Measurements from ENCODE around the gene OTUD6A. TPM values are rescaled to one million over a fixed set of nuclear protein-coding genes. Genes with fewer than 3 reads are reported as not detected.
"Not testable (repeated sequence)": the region's sequence is repeated elsewhere in the genome, so short reads cannot be mapped to it uniquely, and the experiment has no call there.

OTUD6A gene
- total RNA-seq, 1 donor from 2014 or later, result not detected

DNA sequence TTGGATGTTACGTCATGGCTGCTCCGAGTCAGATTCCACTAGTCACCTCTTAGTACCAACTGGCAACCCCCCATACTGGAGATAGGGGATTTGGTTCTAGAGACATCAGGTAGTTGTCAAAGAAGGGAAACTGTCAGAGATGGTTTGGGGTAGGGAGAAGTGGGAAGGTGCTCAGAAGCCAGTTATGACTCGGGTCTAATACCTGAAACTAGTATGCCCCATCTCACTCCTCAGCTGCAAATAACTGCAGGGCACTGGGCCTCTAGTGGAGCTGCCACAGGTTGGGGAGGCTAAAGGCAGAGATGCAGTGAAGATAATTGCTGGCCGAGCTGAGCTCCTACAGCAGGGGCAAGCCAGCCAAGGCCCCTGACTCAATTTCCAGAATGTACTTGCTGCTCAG, 30.0 kb downstream of the OTUD6A start:
- no peak for TF ChIP-seq CTCF (conservative IDR thresholded peaks at IDR 0.05)
- Mint-ChIP-seq H3K36me3 (ENCODE audit: low read depth) (no peaks in the 10 kb centered on the region), H3K4me3 (no peak overlapping the region), H3K4me1 (no peaks in the 10 kb centered on the region), H3K9me3 (no peaks in the 10 kb centered on the region), H3K27ac (ENCODE audit: unreplicated experiment) (no peak overlapping the region), H3K27me3 (ENCODE audit: low read depth) (no peaks in the 10 kb centered on the region)
- DNase-seq (ENCODE audit: low read depth, low spot score), result no peak

GRCh38 chrX:70096052-70096451, 33.8 kb downstream of the OTUD6A start:
- no peak for TF ChIP-seq CTCF (conservative IDR thresholded peaks at IDR 0.05)
- peaks cover 2% of the 10 kb centered on the region for H3K9me3 Mint-ChIP-seq
- DNase-seq (ENCODE audit: low read depth, low spot score), result no peak
- no peaks in the 10 kb centered on the region for H3K27me3 Mint-ChIP-seq (ENCODE audit: low read depth)
- H3K4me1 Mint-ChIP-seq, result no peaks in the 10 kb centered on the region
- no peak overlapping the region for H3K27ac Mint-ChIP-seq (ENCODE audit: unreplicated experiment)
- no peak overlapping the region for H3K4me3 Mint-ChIP-seq
- H3K36me3 Mint-ChIP-seq (ENCODE audit: low read depth), result peaks cover 2% of the 10 kb centered on the region

GRCh38 chrX:70105229-70105628, 43.0 kb downstream of the OTUD6A start:
- H3K36me3 Mint-ChIP-seq (ENCODE audit: low read depth), result no peaks in the 10 kb centered on the region
- no peak overlapping the region for H3K27ac Mint-ChIP-seq (ENCODE audit: unreplicated experiment)
- H3K4me3 Mint-ChIP-seq, result no peak overlapping the region
- no peaks in the 10 kb centered on the region for H3K27me3 Mint-ChIP-seq (ENCODE audit: low read depth)
- no peak for TF ChIP-seq CTCF (conservative IDR thresholded peaks at IDR 0.05)
- DNase-seq (ENCODE audit: low read depth, low spot score), result no peak
- H3K9me3 Mint-ChIP-seq, result peaks cover 2% of the 10 kb centered on the region
- peaks cover 10% of the 10 kb centered on the region for H3K4me1 Mint-ChIP-seq

DNA sequence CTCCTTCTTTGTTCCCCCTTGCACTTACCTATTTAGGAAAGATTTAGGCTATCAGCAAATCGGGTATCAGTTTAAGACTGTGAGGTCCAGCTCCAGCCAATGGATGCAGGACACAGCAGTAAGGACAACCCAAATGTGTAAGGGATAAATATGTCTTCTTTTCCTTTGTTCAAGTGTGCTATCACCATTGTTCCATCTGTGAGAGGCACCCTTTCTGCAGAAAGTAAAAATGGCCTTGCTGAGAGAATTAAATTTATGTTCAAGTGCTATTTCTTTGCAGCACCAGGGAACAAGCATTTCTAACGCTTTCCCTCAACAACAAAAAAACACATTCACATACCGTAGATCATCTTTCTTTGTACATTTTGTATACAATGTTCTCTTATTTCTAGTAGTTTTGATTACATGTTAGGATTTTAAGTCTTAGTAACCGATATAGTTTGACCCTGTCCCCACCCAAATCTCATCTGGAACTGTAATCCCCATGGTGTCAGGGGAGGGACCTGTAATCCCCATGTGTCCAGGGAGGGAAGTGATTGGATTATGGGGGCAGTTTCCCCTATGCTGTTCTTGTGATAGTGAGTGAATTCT, 49.3 kb downstream of the OTUD6A start:
- H3K27ac Mint-ChIP-seq (ENCODE audit: unreplicated experiment); H3K4me1 Mint-ChIP-seq; H3K27me3 Mint-ChIP-seq (ENCODE audit: low read depth); H3K4me3 Mint-ChIP-seq; DNase-seq (ENCODE audit: low read depth, low spot score); H3K36me3 Mint-ChIP-seq (ENCODE audit: low read depth); H3K9me3 Mint-ChIP-seq: not testable (repeated sequence)

Small RNAs within 50 kb of the gene (microRNA-seq; reads per million reads assigned to microRNA genes)
- gene MIR676, result 13.6 reads per million, percentile 29 among the genes with 10 or more reads in this experiment

Other genes with a start within 250 kb of the OTUD6A start
- not detected in 2 replicates for gene AWAT2, start 12.5 kb upstream of the OTUD6A start, total RNA-seq
- gene IGBP1, start 71.0 kb downstream of the OTUD6A start, total RNA-seq, result 36.9 and 38.3 TPM in 2 replicates
- not detected in 2 replicates for gene DGAT2L6, start 115.0 kb downstream of the OTUD6A start, total RNA-seq
- not detected in 2 replicates for gene AWAT1, start 172.2 kb downstream of the OTUD6A start, total RNA-seq
- 0.19 TPM in 1 of 2 replicates, not detected in the other for gene P2RY4, start 197.7 kb downstream of the OTUD6A start, total RNA-seq
- not detected in 2 replicates for gene ARR3, start 205.9 kb downstream of the OTUD6A start, total RNA-seq
- not detected in 2 replicates for gene RAB41, start 219.7 kb downstream of the OTUD6A start, total RNA-seq
- 38.3 and 40.9 TPM in 2 replicates for gene PDZD11, start 227.5 kb downstream of the OTUD6A start, total RNA-seq
- 57.8 and 58.5 TPM in 2 replicates for gene KIF4A, start 227.6 kb downstream of the OTUD6A start, total RNA-seq